GM23248 (cell line): Measurements from ENCODE around the gene APOBEC3H.

Experiments
- EZH2 ChIP-seq: fragments of 200-600 bp; sonication (generic); IDR thresholded peaks from 2 replicates; pipeline ENCODE4 v1.6.1; 2018; ENCODE audit warnings: antibody characterized with exemption, mild to moderate bottlenecking; ENCODE audit not compliant: insufficient read depth, poor library complexity, severe bottlenecking
- EZH2phosphoT487 ChIP-seq: fragments of 200-600 bp; sonication (generic); IDR thresholded peaks from 2 replicates; pipeline ENCODE4 v1.6.1; 2018; ENCODE audit warnings: antibody characterized with exemption, moderate library complexity, mild to moderate bottlenecking, low read depth; ENCODE audit not compliant: insufficient read depth

DNA sequence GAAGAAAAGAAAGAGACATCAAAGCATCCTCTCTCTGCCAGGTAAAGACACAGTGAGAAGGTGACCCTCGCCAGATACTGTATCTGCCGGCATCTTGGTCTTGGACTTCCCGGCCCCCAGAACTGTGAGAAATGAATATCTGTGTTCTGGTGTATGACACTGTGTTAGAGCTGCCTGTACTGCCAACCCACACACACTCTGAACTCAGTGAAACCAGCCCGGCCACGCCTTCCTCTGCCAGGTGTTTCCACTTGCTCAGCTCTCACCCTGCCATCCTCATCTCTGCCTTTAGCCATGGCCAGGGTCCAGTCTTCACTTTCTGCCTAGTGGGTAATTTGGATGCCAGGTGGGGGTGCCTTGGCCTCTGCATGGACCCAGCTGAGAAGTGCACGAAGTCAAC lies 31.5 kb downstream of the APOBEC3H start:
- TF ChIP-seq EZH2phosphoT487 (no peak), EZH2 (no peak)
